ENCODE data around the gene AFF3. TPM values are rescaled to one million over a fixed set of nuclear protein-coding genes. Genes with fewer than 3 reads are reported as not detected.

The AFF3 gene
- total and polyA plus RNA-seq, 5 donors, result 4.0 to 22.0 (median 17.8) TPM

DNA sequence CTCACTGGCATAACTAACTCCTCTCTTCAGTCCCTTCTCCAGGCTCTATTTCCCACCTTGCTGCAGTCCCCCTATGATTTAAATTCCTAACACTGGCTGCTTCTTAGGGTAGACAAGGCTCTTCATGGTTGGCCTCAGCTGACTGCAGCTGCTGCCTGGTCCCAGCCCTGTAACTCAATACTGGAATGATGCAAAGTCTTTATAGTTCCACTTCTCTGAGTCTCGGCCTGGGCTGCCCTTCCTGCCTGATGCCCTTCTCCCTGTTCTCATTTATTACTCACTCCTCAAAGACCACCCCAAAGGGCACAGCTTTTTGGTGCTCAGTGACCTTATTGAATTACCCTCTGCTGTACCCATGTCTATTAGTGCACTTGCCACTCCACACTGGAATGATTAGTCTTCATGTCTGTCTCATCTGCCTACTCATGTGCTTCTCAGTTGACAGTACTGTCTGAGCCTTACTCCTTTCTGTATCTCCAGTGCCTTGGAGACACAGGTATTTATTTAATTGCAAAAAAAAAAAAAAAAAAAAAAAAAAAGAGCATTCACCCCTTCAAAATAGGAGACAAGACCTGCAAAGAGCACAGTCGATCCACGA lies 453.1 kb downstream of the AFF3 start:
- 81% methylated on average over 3 of the region's 3 CpGs for WGBS
- DNase-seq, result no peak

GRCh38 chr2:99688699-99689098 lies 453.7 kb downstream of the AFF3 start:
- Histone ChIP-seq H3K27ac (ENCODE audit: low read length) (no peak overlapping the region), H3K4me1 (ENCODE audit: control insufficient read depth, insufficient read depth, low read length) (peaks cover 8% of the 10 kb centered on the region), H3K4me3 (ENCODE audit: low read length) (no peak overlapping the region), H3K9me3 (ENCODE audit: control insufficient read depth, low read length) (no peaks in the 10 kb centered on the region), H3K27me3 (ENCODE audit: control insufficient read depth, insufficient read depth) (no peaks in the 10 kb centered on the region)
- intact Hi-C loops (cut with DNase I), result no loop called here
- ATAC-seq (no peak), DNase-seq (no peak)
- WGBS, result 88% methylated on average over 6 of the region's 6 CpGs

More for the DNA sequence above, 453.1 kb downstream of the AFF3 start:
- intact Hi-C loops (cut with DNase I), result no loop called here
- H3K9me3 ChIP-seq (ENCODE audit: control insufficient read depth, low read length), result no peaks in the 10 kb centered on the region
- peaks cover 8% of the 10 kb centered on the region for H3K4me1 ChIP-seq (ENCODE audit: control insufficient read depth, insufficient read depth, low read length)
- H3K4me3 ChIP-seq (ENCODE audit: low read length), result no peak overlapping the region
- no peaks in the 10 kb centered on the region for H3K27me3 ChIP-seq (ENCODE audit: control insufficient read depth, insufficient read depth)
- H3K27ac ChIP-seq (ENCODE audit: low read length), result no peak overlapping the region
- ATAC-seq, result no peak

- no peak for DNase-seq
Measured at GRCh38 chr2:99682275-99683060, 459.9 kb downstream of the AFF3 start.

DNA sequence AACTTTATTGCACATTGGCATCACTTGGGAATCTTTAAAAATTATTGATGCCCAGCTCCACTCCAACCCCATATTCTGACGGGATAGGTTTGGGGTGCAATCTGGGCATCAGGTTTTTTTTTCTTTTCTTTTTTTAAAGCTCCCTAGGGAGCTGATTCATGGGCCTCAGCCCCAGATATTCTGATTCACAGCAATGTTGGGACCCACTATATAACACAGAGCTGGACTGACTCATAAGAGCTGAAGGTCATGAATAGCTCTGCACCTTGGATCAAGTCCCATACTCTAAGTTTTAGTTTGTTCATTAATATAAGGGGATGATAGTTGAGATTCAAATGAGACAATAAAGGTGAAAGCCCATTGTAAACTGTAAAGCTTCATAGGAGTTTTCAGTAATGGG lies 461.4 kb downstream of the AFF3 start:
- no peak overlapping the region for H3K4me3 ChIP-seq (ENCODE audit: low read length)
- peak; percentile 43 to 79 for ATAC-seq
- no peaks in the 10 kb centered on the region for H3K4me1 ChIP-seq (ENCODE audit: control insufficient read depth, insufficient read depth, low read length)
- no peak for DNase-seq
- intact Hi-C loops (cut with DNase I), result no loop called here
- H3K9me3 ChIP-seq (ENCODE audit: control insufficient read depth, low read length), result no peaks in the 10 kb centered on the region
- no peaks in the 10 kb centered on the region for H3K27me3 ChIP-seq (ENCODE audit: control insufficient read depth, insufficient read depth)
- 75% methylated on average over 1 of the region's 1 CpG for WGBS
- H3K27ac ChIP-seq (ENCODE audit: low read length), result no peak overlapping the region

More at GRCh38 chr2:99682275-99683060, 459.9 kb downstream of the AFF3 start:
- Histone ChIP-seq H3K4me3 (ENCODE audit: low read length) (no peak overlapping the region), H3K27ac (ENCODE audit: low read length) (no peak overlapping the region), H3K27me3 (ENCODE audit: control insufficient read depth, insufficient read depth) (no peaks in the 10 kb centered on the region), H3K9me3 (ENCODE audit: control insufficient read depth, low read length) (no peaks in the 10 kb centered on the region), H3K4me1 (ENCODE audit: control insufficient read depth, insufficient read depth, low read length) (no peaks in the 10 kb centered on the region)
- ATAC-seq, result no peak
- 84% methylated on average over 6 of the region's 6 CpGs for whole genome bisulfite sequencing
- intact Hi-C loops (cut with DNase I), result no loop called here

DNA sequence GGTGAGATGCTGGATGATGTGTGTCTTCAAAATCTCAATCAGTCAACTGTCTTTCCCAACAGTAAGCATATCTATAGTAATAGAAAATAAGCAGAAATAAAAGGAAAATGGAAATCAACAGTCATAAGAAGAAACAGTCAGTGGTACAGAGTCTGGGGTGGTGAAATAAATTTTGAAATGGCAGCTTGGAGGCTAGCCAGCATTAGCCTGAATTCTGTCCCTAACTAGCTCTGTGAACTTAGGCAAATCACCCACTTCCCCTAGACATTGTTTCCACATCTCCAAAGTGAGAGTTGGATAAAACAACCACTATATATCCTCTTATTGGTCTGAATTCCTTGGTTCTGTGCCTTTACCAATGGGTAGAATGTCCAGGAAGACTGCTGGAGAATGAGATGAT lies 462.9 kb downstream of the AFF3 start:
- no peak overlapping the region for H3K27ac ChIP-seq (ENCODE audit: low read length)
- H3K27me3 ChIP-seq (ENCODE audit: control insufficient read depth, insufficient read depth), result no peaks in the 10 kb centered on the region
- H3K9me3 ChIP-seq (ENCODE audit: control insufficient read depth, low read length), result no peaks in the 10 kb centered on the region
- intact Hi-C loops (cut with DNase I), result no loop called here
- DNase-seq (no peak), ATAC-seq (peak; percentile 51 to 58)
- H3K4me3 ChIP-seq (ENCODE audit: low read length), result no peak overlapping the region
- H3K4me1 ChIP-seq (ENCODE audit: control insufficient read depth, insufficient read depth, low read length), result peaks cover under 1% of the 10 kb centered on the region

DNA sequence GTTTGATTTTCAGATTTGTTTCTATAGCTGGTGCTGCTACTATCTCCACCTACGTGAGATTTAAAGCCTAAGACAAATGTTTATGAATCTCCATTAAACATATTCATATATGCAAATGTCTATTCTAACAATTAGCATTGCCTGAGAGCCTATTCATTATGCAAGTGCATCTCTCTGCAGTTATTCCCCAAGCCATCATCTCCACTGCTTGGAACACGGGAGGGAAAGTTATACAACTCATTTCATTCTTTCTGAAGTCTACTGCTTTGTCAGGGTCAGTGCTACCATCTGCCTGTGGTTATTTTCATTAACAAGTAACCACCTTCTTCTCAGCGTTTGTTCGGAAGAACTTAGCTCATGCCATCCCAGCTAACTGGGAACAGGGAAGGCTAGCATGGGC lies 463.8 kb downstream of the AFF3 start:
- Histone ChIP-seq H3K27me3 (ENCODE audit: control insufficient read depth, insufficient read depth) (no peaks in the 10 kb centered on the region), H3K4me1 (ENCODE audit: control insufficient read depth, insufficient read depth, low read length) (peaks cover 3% of the 10 kb centered on the region), H3K9me3 (ENCODE audit: control insufficient read depth, low read length) (no peaks in the 10 kb centered on the region), H3K27ac (ENCODE audit: low read length) (no peak overlapping the region), H3K4me3 (ENCODE audit: low read length) (no peak overlapping the region)
- 94% methylated on average over 4 of the region's 4 CpGs for WGBS
- ATAC-seq, result no peak
- no peak for DNase-seq
- intact Hi-C loops (cut with DNase I), result no loop called here

- peaks cover 3% of the 10 kb centered on the region for H3K4me1 ChIP-seq (ENCODE audit: control insufficient read depth, insufficient read depth, low read length)
- ATAC-seq (no peak), DNase-seq (no peak)
- intact Hi-C loops (cut with DNase I), result no loop called here
- 90% methylated on average over 7 of the region's 7 CpGs for WGBS
- no peak overlapping the region for H3K4me3 ChIP-seq (ENCODE audit: low read length)
- H3K27me3 ChIP-seq (ENCODE audit: control insufficient read depth, insufficient read depth), result no peaks in the 10 kb centered on the region
- H3K9me3 ChIP-seq (ENCODE audit: control insufficient read depth, low read length), result no peaks in the 10 kb centered on the region
- H3K27ac ChIP-seq (ENCODE audit: low read length), result no peak overlapping the region
Measured at GRCh38 chr2:99677814-99678213, 464.6 kb downstream of the AFF3 start.

DNA sequence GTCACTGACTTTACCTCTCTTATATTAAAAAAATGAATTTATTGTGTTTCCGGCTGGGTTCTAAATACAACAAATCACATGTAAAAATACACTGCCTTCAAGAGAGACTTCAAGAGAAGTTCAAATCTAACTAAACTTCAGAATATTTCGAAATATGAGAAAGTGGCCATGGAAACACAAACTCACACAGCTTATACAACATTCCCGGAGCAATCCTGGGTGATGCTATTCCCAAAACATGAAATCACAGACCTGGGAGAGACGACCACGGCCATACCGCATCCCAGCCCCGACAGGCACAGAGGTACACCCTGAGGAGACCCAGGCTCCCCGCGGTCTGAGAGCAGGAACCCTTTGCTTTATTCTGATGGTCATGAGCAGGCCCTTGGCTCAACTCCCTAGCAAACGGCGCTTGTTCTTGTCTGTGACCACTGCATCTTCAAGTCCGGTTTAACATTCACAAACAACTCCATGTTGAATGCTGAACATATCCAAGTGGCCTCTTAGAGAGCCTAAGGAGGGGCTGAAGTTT lies 467.2 kb downstream of the AFF3 start:
- H3K27ac ChIP-seq (ENCODE audit: low read length), result no peak overlapping the region
- no peak overlapping the region for H3K4me3 ChIP-seq (ENCODE audit: low read length)
- no peak for ATAC-seq
- no peaks in the 10 kb centered on the region for H3K9me3 ChIP-seq (ENCODE audit: control insufficient read depth, low read length)
- 86% methylated on average over 12 of the region's 12 CpGs for WGBS
- peaks cover 3% of the 10 kb centered on the region for H3K4me1 ChIP-seq (ENCODE audit: control insufficient read depth, insufficient read depth, low read length)
- no peaks in the 10 kb centered on the region for H3K27me3 ChIP-seq (ENCODE audit: control insufficient read depth, insufficient read depth)
- no peak for DNase-seq
- intact Hi-C loops (cut with DNase I), result no loop called here

DNA sequence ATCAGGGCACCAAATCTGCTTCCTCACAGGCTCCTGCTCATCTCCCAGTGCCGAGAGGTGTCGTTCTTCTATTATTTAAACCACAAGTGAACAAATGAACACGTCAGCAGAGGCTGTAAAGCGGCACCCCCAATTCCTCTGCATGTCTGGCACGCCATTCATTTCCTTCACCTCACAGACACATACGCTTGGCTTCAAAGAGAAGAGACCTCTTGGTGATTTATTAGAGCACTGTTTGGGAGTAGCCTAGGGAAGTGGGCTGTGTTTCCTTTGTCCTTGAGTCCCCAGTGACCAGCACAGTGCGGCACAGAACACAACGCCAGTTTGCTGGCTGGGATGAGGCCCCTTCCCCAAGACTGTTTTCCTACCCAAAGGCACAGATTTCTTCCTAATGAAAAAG lies 468.3 kb downstream of the AFF3 start:
- ATAC-seq, result peak in 1 of 2 donors; percentile 23
- no peaks in the 10 kb centered on the region for H3K9me3 ChIP-seq (ENCODE audit: control insufficient read depth, low read length)
- peak overlapping the region; percentile 43 for H3K27ac ChIP-seq (ENCODE audit: low read length)
- DNase-seq, result no peak
- peaks cover 3% of the 10 kb centered on the region for H3K4me1 ChIP-seq (ENCODE audit: control insufficient read depth, insufficient read depth, low read length)
- H3K27me3 ChIP-seq (ENCODE audit: control insufficient read depth, insufficient read depth), result no peaks in the 10 kb centered on the region
- intact Hi-C loops (cut with DNase I), result no loop called here
- H3K4me3 ChIP-seq (ENCODE audit: low read length), result no peak overlapping the region
- 64% methylated on average over 8 of the region's 8 CpGs for WGBS

- Histone ChIP-seq H3K27me3 (ENCODE audit: control insufficient read depth, insufficient read depth) (no peaks in the 10 kb centered on the region), H3K4me1 (ENCODE audit: control insufficient read depth, insufficient read depth, low read length) (peaks cover 3% of the 10 kb centered on the region), H3K9me3 (ENCODE audit: control insufficient read depth, low read length) (no peaks in the 10 kb centered on the region), H3K4me3 (ENCODE audit: low read length) (no peak overlapping the region), H3K27ac (ENCODE audit: low read length) (no peak overlapping the region)
- ATAC-seq, result no peak
- WGBS, result 55% methylated on average over 8 of the region's 8 CpGs
- DNase-seq, result no peak
- intact Hi-C loops (cut with DNase I), result no loop called here
Measured at GRCh38 chr2:99672766-99673350, 469.5 kb downstream of the AFF3 start.

Measured in right cardiac atrium (tissue), 5 donors.